Measurements from ENCODE around the gene RGL1. TPM values are rescaled to one million over a fixed set of nuclear protein-coding genes. Genes with fewer than 3 reads are reported as not detected.

Gene RGL1
- total and polyA plus RNA-seq, 2 donors (not counting 3 experiments of a cell fraction or from before 2014, with no cell fraction given): 19.8 to 35.3 TPM

GRCh38 chr1:183774938-183775337 is 30.0 kb upstream of the RGL1 start:
- no peak for DNase-seq (ENCODE audit: low read depth, low spot score)
- Histone ChIP-seq H3K27ac (ENCODE audit: insufficient read depth, low read depth, low read length) (no peak overlapping the region), H3K4me3 (replicated peaks in 1 of 3; ENCODE audit: insufficient read depth in 1 of 3, low read depth in 1 of 3, low read length in 3 of 3) (no peak overlapping the region), H3K4me2 (ENCODE audit: insufficient read depth, low read length) (no peak overlapping the region), H2AFZ (ENCODE audit: low read depth, low read length) (no peak overlapping the region), H3K9ac (replicated peaks; ENCODE audit: extremely low read depth, insufficient read depth, low read length) (no peak overlapping the region), H3K27me3 (ENCODE audit: control insufficient read depth in 2 of 2, insufficient read depth in 2 of 2, low read length in 2 of 2) (no peaks in the 10 kb centered on the region), H3K9me3 (replicated peaks; ENCODE audit: control insufficient read depth, insufficient read depth, low read length) (no peaks in the 10 kb centered on the region), H3K36me3 (ENCODE audit: control insufficient read depth in 2 of 2, extremely low read depth in 1 of 2, insufficient read depth in 2 of 2, low read length in 2 of 2) (no peaks in the 10 kb centered on the region), H3K79me2 (ENCODE audit: control insufficient read depth, insufficient read depth, low read length) (no peaks in the 10 kb centered on the region), H3K4me1 (ENCODE audit: control insufficient read depth, extremely low read depth, insufficient read depth, low read length) (no peaks in the 10 kb centered on the region), H4K20me1 (replicated peaks; ENCODE audit: control insufficient read depth, extremely low read depth, insufficient read depth, low read length) (no peaks in the 10 kb centered on the region), H3K9me1 (replicated peaks; ENCODE audit: control insufficient read depth, extremely low read depth, insufficient read depth, low read length) (no peaks in the 10 kb centered on the region)
- no peak for FAIRE-seq
- CTCF ChIA-PET: no interaction called here
- no TSS peak for BruUV-seq (replicated peaks)
- TF ChIP-seq CTCF (IDR thresholded peaks at IDR 0.05; ENCODE audit: extremely low read depth in 1 of 2, insufficient read depth in 1 of 2, low read depth in 1 of 2, low read length in 2 of 2) (no peak), JUN (IDR thresholded peaks at IDR 0.05; ENCODE audit: borderline replicate concordance, insufficient read depth, insufficient read length, low read depth) (no peak), MYC (IDR thresholded peaks at IDR 0.05; ENCODE audit: low read depth, low read length) (no peak), FOS (IDR thresholded peaks at IDR 0.05; ENCODE audit: borderline replicate concordance, insufficient read depth, low read length) (no peak), POLR2AphosphoS5 (IDR thresholded peaks at IDR 0.05; ENCODE audit: insufficient read depth, low read depth, low read length) (no peak), GATA2 (IDR thresholded peaks at IDR 0.05; ENCODE audit: insufficient read depth, insufficient read length, low read depth, low read length) (no peak), MAX (IDR thresholded peaks at IDR 0.05; ENCODE audit: insufficient read depth, insufficient read length) (no peak), EZH2 (IDR thresholded peaks at IDR 0.05; ENCODE audit: borderline replicate concordance, low read depth, low read length, severe bottlenecking) (no peak), POLR2A (IDR thresholded peaks at IDR 0.05; ENCODE audit: low read depth, low read length) (no peak)
- dilution Hi-C loops (cut with MboI; ENCODE audit: extremely low pct_ligation_motif_present, low sequenced_read_pairs): no loop called here
- POLR2A ChIA-PET: no interaction called here
- intact Hi-C loops (cut with micrococcal nuclease): no loop called here

Measured in endothelial cell of umbilical vein (primary cell).